Right hindlimb (tissue), 1 donor: ENCODE measurements around the gene TACR1.
"Not testable (repeated sequence)": the region's sequence is repeated elsewhere in the genome, so short reads cannot be mapped to it uniquely, and the experiment has no call there.

Source experiments
- DNase-seq: peaks from one replicate; pipeline ENCODE4 v3.0.0-alpha.2; 2018

Gene TACR1

GRCh38 chr2:75079575-75079974 is 119.7 kb downstream of the TACR1 start:
- no peak for DNase-seq

GRCh38 chr2:75077909-75078308 is 121.4 kb downstream of the TACR1 start:
- no peak for DNase-seq

- peak; percentile 55 for DNase-seq
These were observed 123.2 kb downstream of the TACR1 start for GRCh38 chr2:75076088-75076487.

GRCh38 chr2:75074708-75075107 is 124.6 kb downstream of the TACR1 start:
- no peak for DNase-seq

- DNase-seq = no peak
These were observed 125.1 kb downstream of the TACR1 start for GRCh38 chr2:75074228-75074627.

- DNase-seq = no peak
These were observed 127.6 kb downstream of the TACR1 start for GRCh38 chr2:75071766-75072165.

- DNase-seq = no peak
These were observed 130.8 kb downstream of the TACR1 start for GRCh38 chr2:75068546-75068945.

- DNase-seq = no peak
These were observed 131.8 kb downstream of the TACR1 start for GRCh38 chr2:75067506-75067905.

- DNase-seq = no peak
These were observed 133.0 kb downstream of the TACR1 start for GRCh38 chr2:75066121-75066902.

GRCh38 chr2:75065402-75066008 is 133.8 kb downstream of the TACR1 start:
- DNase-seq = no peak

- peak; percentile 32 for DNase-seq
These were observed 134.5 kb downstream of the TACR1 start for GRCh38 chr2:75064691-75065396.

- DNase-seq = no peak
These were observed 135.4 kb downstream of the TACR1 start for GRCh38 chr2:75063906-75064305.

GRCh38 chr2:75058427-75058826 is 140.9 kb downstream of the TACR1 start:
- no peak for DNase-seq

- DNase-seq = not testable (repeated sequence)
These were observed 142.2 kb downstream of the TACR1 start for GRCh38 chr2:75057150-75057549.

- no peak for DNase-seq
These were observed 143.3 kb downstream of the TACR1 start for GRCh38 chr2:75055820-75056675.

- no peak for DNase-seq
These were observed 144.0 kb downstream of the TACR1 start for GRCh38 chr2:75055142-75055819.

GRCh38 chr2:75054296-75054695 is 145.0 kb downstream of the TACR1 start:
- no peak for DNase-seq

- no peak for DNase-seq
These were observed 145.7 kb downstream of the TACR1 start for GRCh38 chr2:75053484-75054112.

GRCh38 chr2:75047992-75048625 is 151.2 kb downstream of the TACR1 start:
- DNase-seq = peak; percentile 37

- DNase-seq = no peak
These were observed 151.9 kb downstream of the TACR1 start for GRCh38 chr2:75047189-75047991.
